Suprapubic skin (tissue), 3 donors: ENCODE data around the gene GRIK5.

ENCODE experiments used
- POLR2A ChIP-seq, 2 donors: fragments of 450-650 bp; IDR thresholded peaks; one replicate each; pipeline ENCODE4 v1.6.1; 2017; ENCODE audit warnings: antibody characterized with exemption in 2 of 2, mild to moderate bottlenecking in 2 of 2, moderate library complexity in 2 of 2
- TF ChIP-seq, protein P1 (sequence below), 2 donors: fragments of 200-600 bp in 1 of 2; fragments of 450-650 bp in 1 of 2; sonication (generic) in 1 of 2; IDR thresholded peaks; one replicate each; pipeline ENCODE4 v1.5.1; 2016 to 2019; ENCODE audit warnings: antibody characterized with exemption in 2 of 2, mild to moderate bottlenecking in 1 of 2, moderate library complexity in 1 of 2

DNA sequence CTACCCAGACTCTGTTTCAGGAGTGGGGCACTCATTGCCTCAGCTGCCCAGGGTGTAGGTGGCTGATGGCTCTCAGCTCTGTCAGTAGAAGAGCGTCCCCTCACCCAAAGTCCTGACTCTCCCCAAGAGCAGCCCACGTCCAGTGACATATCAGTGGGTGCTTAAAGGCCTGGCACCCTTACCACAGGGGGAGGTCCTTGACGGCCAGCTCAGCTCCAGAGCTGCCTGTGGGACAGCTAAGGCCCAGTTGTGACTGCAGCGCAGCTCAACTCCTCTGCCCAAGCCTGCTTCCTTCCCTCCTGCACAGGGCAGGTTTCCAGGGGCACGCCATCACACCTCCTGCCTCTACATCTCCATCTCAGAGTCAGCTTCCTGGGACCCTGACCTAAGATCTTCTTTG is 32.4 kb downstream of the GRIK5 start:
- TF ChIP-seq, protein P1, sequence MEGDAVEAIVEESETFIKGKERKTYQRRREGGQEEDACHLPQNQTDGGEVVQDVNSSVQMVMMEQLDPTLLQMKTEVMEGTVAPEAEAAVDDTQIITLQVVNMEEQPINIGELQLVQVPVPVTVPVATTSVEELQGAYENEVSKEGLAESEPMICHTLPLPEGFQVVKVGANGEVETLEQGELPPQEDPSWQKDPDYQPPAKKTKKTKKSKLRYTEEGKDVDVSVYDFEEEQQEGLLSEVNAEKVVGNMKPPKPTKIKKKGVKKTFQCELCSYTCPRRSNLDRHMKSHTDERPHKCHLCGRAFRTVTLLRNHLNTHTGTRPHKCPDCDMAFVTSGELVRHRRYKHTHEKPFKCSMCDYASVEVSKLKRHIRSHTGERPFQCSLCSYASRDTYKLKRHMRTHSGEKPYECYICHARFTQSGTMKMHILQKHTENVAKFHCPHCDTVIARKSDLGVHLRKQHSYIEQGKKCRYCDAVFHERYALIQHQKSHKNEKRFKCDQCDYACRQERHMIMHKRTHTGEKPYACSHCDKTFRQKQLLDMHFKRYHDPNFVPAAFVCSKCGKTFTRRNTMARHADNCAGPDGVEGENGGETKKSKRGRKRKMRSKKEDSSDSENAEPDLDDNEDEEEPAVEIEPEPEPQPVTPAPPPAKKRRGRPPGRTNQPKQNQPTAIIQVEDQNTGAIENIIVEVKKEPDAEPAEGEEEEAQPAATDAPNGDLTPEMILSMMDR (IDR thresholded peaks at IDR 0.05) = no peak
- no peak for TF ChIP-seq POLR2A (IDR thresholded peaks at IDR 0.05)
